ENCODE results near the gene CHAF1B.

Gene CHAF1B

GRCh38 chr21:36429947-36430546 is 44.9 kb downstream of the CHAF1B start:
- no peak for FAIRE-seq

GRCh38 chr21:36430841-36431240 is 45.6 kb downstream of the CHAF1B start:
- no peak for FAIRE-seq

- no peak for FAIRE-seq
Measured at GRCh38 chr21:36431252-36431651, 46.1 kb downstream of the CHAF1B start.

- no peak for FAIRE-seq
Measured at GRCh38 chr21:36433059-36433709, 48.0 kb downstream of the CHAF1B start.

- FAIRE-seq: no peak
Measured at GRCh38 chr21:36434144-36434543, 49.0 kb downstream of the CHAF1B start.

- FAIRE-seq: no peak
Measured at GRCh38 chr21:36436829-36437744, 51.9 kb downstream of the CHAF1B start.

GRCh38 chr21:36437745-36438128 is 52.5 kb downstream of the CHAF1B start:
- no peak for FAIRE-seq

- no peak for FAIRE-seq
Measured at GRCh38 chr21:36441715-36442114, 56.5 kb downstream of the CHAF1B start.

GRCh38 chr21:36446301-36446700 is 61.1 kb downstream of the CHAF1B start:
- FAIRE-seq: no peak

GRCh38 chr21:36450511-36450910 is 65.3 kb downstream of the CHAF1B start:
- no peak for FAIRE-seq

GRCh38 chr21:36451506-36451905 is 66.3 kb downstream of the CHAF1B start:
- no peak for FAIRE-seq

- FAIRE-seq: no peak
Measured at GRCh38 chr21:36452281-36452825, 67.2 kb downstream of the CHAF1B start.

GRCh38 chr21:36454093-36454531 is 68.9 kb downstream of the CHAF1B start:
- FAIRE-seq: no peak

- no peak for FAIRE-seq
Measured at GRCh38 chr21:36454706-36455105, 69.5 kb downstream of the CHAF1B start.

- FAIRE-seq: no peak
Measured at GRCh38 chr21:36456729-36457414, 71.7 kb downstream of the CHAF1B start.

- no peak for FAIRE-seq
Measured at GRCh38 chr21:36459098-36459497, 73.9 kb downstream of the CHAF1B start.

GRCh38 chr21:36460866-36461265 is 75.7 kb downstream of the CHAF1B start:
- FAIRE-seq: no peak

GRCh38 chr21:36461277-36461917 is 76.2 kb downstream of the CHAF1B start:
- FAIRE-seq: no peak

GRCh38 chr21:36461918-36462486 is 76.8 kb downstream of the CHAF1B start:
- no peak for FAIRE-seq

- no peak for FAIRE-seq
Measured at GRCh38 chr21:36463204-36463603, 78.0 kb downstream of the CHAF1B start.

- no peak for FAIRE-seq
Measured at GRCh38 chr21:36463991-36464390, 78.8 kb downstream of the CHAF1B start.

- FAIRE-seq: no peak
Measured at GRCh38 chr21:36464590-36464989, 79.4 kb downstream of the CHAF1B start.

Data from islet of Langerhans (tissue), 1 donor.